ENCODE results near the gene AEBP2. TPM values are rescaled to one million over a fixed set of nuclear protein-coding genes. Genes with fewer than 3 reads are reported as not detected.

Gene AEBP2
- total and polyA plus RNA-seq, 2 of the 8 experiments (the other 6 are each of a cell fraction or from before 2014, with no cell fraction given): 13.6 to 61.4 TPM

- Histone ChIP-seq H4K20me1 (replicated peaks in 1 of 2; ENCODE audit: control insufficient read depth in 1 of 2, insufficient read depth in 2 of 2, low read length in 2 of 2) (peaks cover 19 to 29% of the 10 kb centered on the region in 2 experiments), H4K5ac (ENCODE audit: insufficient read length, low read depth, low read length) (no peak overlapping the region), H3K9me3 (ENCODE audit: insufficient read depth in 2 of 2, low read depth in 1 of 2, low read length in 1 of 2) (no peaks in the 10 kb centered on the region), H2BK15ac (ENCODE audit: low read length) (no peak overlapping the region), H2BK120ac (replicated peaks; ENCODE audit: low read depth, low read length) (no peak overlapping the region), H2BK12ac (ENCODE audit: low read depth, low read length) (no peak overlapping the region), H3K18ac (ENCODE audit: extremely low read depth, low read length) (no peak overlapping the region), H3K4me3 (ENCODE audit: extremely low read depth in 1 of 4, insufficient read depth in 2 of 4, low read depth in 3 of 4, low read length in 4 of 4) (peak overlapping the region in 1 of 4 experiments; percentile 94; a peak in 1 of 8 replicates), H3K4me1 (replicated peaks in 1 of 4; ENCODE audit: control insufficient read depth in 3 of 4, insufficient read depth in 4 of 4, low read length in 3 of 4) (peaks cover 0 to 7% (median 6%) of the 10 kb centered on the region in 4 experiments; a peak in 3 of 7 replicates), H3K23ac (ENCODE audit: insufficient read length) (no peak overlapping the region), H3K23me2 (ENCODE audit: low read depth, low read length) (peaks cover 3% of the 10 kb centered on the region; the same call in 1 of the 2 replicates), H2AK5ac (ENCODE audit: low read depth, low read length) (no peak overlapping the region), H3K27ac (ENCODE audit: low read depth, low read length) (no peak overlapping the region), H3K36me3 (ENCODE audit: control insufficient read depth in 2 of 4, insufficient read depth in 4 of 4, low read length in 3 of 4) (peaks cover 0 to 16% (median 3%) of the 10 kb centered on the region in 4 experiments; a peak in 3 of 8 replicates), H3K79me2 (ENCODE audit: control insufficient read depth in 1 of 2, insufficient read depth in 2 of 2, low read length in 2 of 2) (peaks cover 73 to 91% of the 10 kb centered on the region in 2 experiments), H2AFZ (ENCODE audit: low read length) (no peak overlapping the region), H3K79me1 (ENCODE audit: low read depth, low read length) (peaks cover 1% of the 10 kb centered on the region; the same call in 1 of the 2 replicates), H3K9ac (replicated peaks in 1 of 4; ENCODE audit: extremely low read depth in 1 of 4, low read depth in 3 of 4, low read length in 3 of 4) (no peak overlapping the region), H3K27me3 (replicated peaks in 1 of 4; ENCODE audit: control insufficient read depth in 3 of 4, extremely low read depth in 1 of 4, insufficient read depth in 3 of 4, low read length in 3 of 4) (no peaks in the 10 kb centered on the region), H3K56ac (replicated peaks; ENCODE audit: insufficient read length, low read depth, low read length) (no peak overlapping the region), H3K4ac (replicated peaks; ENCODE audit: insufficient read length, low read depth, low read length) (no peak overlapping the region), H4K91ac (replicated peaks; ENCODE audit: insufficient read length, low read length) (no peak overlapping the region), H2BK5ac (ENCODE audit: low read depth, low read length) (no peak overlapping the region), H3K14ac (ENCODE audit: insufficient read length) (no peak overlapping the region), H4K8ac (ENCODE audit: extremely low read depth, insufficient read depth, low read length) (no peak overlapping the region), H3K4me2 (ENCODE audit: insufficient read depth in 1 of 2, low read depth in 2 of 2, low read length in 2 of 2) (peak overlapping the region in 1 of 2 experiments; percentile 58; a peak in 1 of 4 replicates), H2BK20ac (ENCODE audit: low read length) (no peak overlapping the region; the same call in 1 of the 2 replicates)
- WGBS, 2 experiments (ENCODE audit: extremely low coverage in 1 of 2, insufficient coverage in 1 of 2, insufficient read length in 1 of 2, insufficient replicate concordance in 2 of 2, low coverage in 1 of 2, low lambda C conversion rate in 2 of 2, missing lambda C conversion rate in 1 of 2): 79% methylated on average over 4 of the region's 4 CpGs; no CpG with 5 or more reads in 1 of the 2 experiments
- no peak for DNase-seq (ENCODE audit: low read depth in 1 of 2, low spot score in 2 of 2)
- CTCF ChIA-PET (ENCODE audit: partially characterized antibody): interaction anchor here (1.5 kb wide), 1 partner anchor 68 kb away, joined by 3 read pairs; no protein-coding TSS in a partner anchor
- POLR2A ChIA-PET (ENCODE audit: partially characterized antibody): no interaction called here
- TF ChIP-seq ZNF274 (IDR thresholded peaks at IDR 0.05; ENCODE audit: borderline replicate concordance, extremely low read depth, low read length) (no peak), RAD21 (IDR thresholded peaks at IDR 0.05 in 1 of 2, conservative IDR thresholded peaks at IDR 0.05 in 1 of 2; ENCODE audit: low read depth in 2 of 2, low read length in 2 of 2) (no peak), SIRT6 (IDR thresholded peaks at IDR 0.05; ENCODE audit: low read length) (no peak), SRF (IDR thresholded peaks at IDR 0.05; ENCODE audit: low read depth, low read length) (no peak), BRCA1 (IDR thresholded peaks at IDR 0.05; ENCODE audit: low read depth, low read length) (no peak)
- no peak for FAIRE-seq
Observed at GRCh38 chr12:19443585-19443984, 4.3 kb downstream of the AEBP2 start.

Data from H1 (cell line).